GM12864 (cell line): ENCODE data around the gene ACAA1.
"Not testable (repeated sequence)": the region's sequence is repeated elsewhere in the genome, so short reads cannot be mapped to it uniquely, and the experiment has no call there.

ENCODE experiments used
- DNase-seq: peaks from one replicate; pipeline ENCODE4 v3.0.0-alpha.2; 2011; ENCODE audit warnings: low read depth
- H3K4me3 ChIP-seq: 2 replicates; pipeline ENCODE4 v1.5.1; 2011; ENCODE audit warnings: mild to moderate bottlenecking, low read depth, low read length, control low read depth
- CTCF ChIP-seq: IDR thresholded peaks from 2 replicates; pipeline ENCODE4 v1.5.1; 2011; ENCODE audit warnings: low read depth, mild to moderate bottlenecking, moderate library complexity, low read length, control low read depth, inconsistent platforms; ENCODE audit errors: missing control alignments

The ACAA1 gene

GRCh38 chr3:38097446-38098375, 39.2 kb downstream of the ACAA1 start:
- no peak for DNase-seq
- H3K4me3 ChIP-seq: no peak overlapping the region
- no peak for TF ChIP-seq CTCF

- DNase-seq: no peak
- no peak overlapping the region for H3K4me3 ChIP-seq
- TF ChIP-seq CTCF: no peak
Measured at GRCh38 chr3:38095669-38096483, 41.1 kb downstream of the ACAA1 start.

DNA sequence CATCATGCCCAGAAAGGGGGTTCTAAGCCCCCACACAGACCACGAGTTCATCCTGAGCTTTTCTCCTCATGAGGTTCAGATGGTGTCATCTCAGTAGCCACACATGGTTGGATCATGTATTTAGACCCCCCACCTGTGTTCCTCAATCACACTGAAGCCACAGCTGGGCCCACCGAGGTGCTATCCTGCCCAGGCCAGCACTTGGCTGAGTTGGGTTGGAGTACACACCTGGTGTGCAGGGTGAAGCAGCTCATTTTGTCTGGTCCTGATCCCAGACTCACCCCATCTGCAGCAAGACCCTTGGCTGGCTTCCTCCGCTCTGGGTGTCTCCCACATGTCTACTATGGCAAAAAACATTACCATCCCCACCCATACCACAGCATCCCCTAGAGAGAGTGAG, 41.9 kb downstream of the ACAA1 start:
- no peak for TF ChIP-seq CTCF
- no peak for DNase-seq
- no peak overlapping the region for H3K4me3 ChIP-seq

DNA sequence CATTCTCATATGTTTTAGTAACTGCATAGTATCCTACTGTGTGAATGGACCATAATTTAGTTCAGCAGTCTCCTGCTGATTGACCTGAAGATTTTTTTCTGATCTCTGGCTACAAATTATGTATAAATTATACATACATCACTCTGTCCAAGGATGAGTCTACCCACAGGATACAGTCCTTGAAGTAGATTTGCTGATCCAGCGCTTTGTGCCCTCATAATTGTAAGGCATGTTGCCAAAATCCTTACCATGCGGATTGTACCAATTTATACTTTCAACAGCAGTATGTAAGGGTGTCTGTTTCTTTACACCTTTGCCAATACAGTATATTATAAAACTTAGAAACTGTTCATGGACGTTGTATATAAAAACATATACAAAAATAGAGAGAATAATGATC, 46.5 kb downstream of the ACAA1 start:
- TF ChIP-seq CTCF: no peak
- no peak overlapping the region for H3K4me3 ChIP-seq
- no peak for DNase-seq

GRCh38 chr3:38089163-38089562, 47.8 kb downstream of the ACAA1 start:
- no peak for DNase-seq
- TF ChIP-seq CTCF: no peak
- no peak overlapping the region for H3K4me3 ChIP-seq

DNA sequence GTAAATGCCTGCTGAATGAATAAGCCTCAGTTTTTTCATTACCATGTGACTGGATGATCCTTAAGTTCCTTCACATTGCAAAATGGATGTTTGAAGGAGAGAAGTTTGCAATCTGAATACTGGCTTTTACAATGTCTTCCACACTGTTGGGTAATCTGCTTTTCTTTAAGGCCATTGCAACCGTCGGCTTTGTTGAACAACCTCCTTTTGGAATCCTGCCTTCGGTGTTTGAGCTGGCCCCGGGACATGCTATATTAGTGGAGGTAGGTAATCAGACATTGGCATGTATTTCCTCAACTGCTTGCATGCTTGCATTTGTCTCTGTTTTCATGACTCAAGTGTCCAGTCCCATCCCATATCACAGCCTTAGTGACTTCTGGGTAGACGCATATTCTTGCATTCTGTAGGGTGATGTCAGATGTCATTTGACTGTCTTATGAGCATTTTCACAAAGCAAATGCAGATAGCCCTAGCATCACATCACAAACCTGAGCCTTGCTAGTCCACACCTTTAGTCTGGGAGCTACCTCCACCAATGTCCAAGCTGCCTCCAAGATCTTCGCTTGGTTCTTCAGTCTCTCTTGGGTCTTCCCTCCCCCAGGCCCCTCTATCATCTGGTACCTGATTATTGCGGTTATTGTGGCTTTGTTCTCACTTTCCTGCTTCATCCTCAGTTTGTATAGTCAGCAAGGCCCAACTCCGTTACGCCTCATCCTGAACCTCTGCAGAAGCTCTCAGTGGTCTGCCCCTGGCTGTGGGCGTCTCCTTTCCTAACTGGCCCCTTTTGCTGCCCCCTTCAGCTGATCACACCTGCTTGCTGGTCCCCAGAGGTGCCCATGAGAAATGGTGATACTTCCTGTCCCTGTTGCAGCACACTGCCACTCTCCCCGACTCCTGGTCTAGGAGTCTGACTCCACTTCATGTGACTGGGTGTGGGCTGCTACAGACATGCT, 48.5 kb downstream of the ACAA1 start:
- no peak for TF ChIP-seq CTCF
- no peak for DNase-seq
- H3K4me3 ChIP-seq: no peak overlapping the region

- DNase-seq, H3K4me3 ChIP-seq: not testable (repeated sequence)
Measured at GRCh38 chr3:38087278-38087677, 49.6 kb downstream of the ACAA1 start.
